Activated naive CD4-positive, alpha-beta T cell treated with anti-CD3 and anti-CD28 coated beads, Interleukin-2, amount 10 ng/mL, durations not matched to agents 7 days and 5 days (primary cell): ENCODE measurements around the gene CA4.

Source experiments
- CTCF ChIA-PET: fragments of 350-600 bp; sonication (Branson Sonifier 250); formaldehyde crosslinking; loops from one replicate; lab custom pipeline; 2021; ENCODE audit warnings: antibody characterized with exemption; lab: Charles Lee
- DNase-seq: peaks from one replicate; pipeline ENCODE4 v3.0.0-alpha.2; 2020
- H3K27ac Mint-ChIP-seq: one replicate; pipeline ENCODE4 v1.8.0; 2021; ENCODE audit warnings: mild to moderate bottlenecking, moderate library complexity, mixed read lengths
- H3K27me3 Mint-ChIP-seq: one replicate; pipeline ENCODE4 v1.8.0; 2021; ENCODE audit warnings: mild to moderate bottlenecking, mixed read lengths
- H3K36me3 Mint-ChIP-seq: one replicate; pipeline ENCODE4 v1.8.0; 2021; ENCODE audit warnings: mixed read lengths
- H3K4me1 Mint-ChIP-seq: one replicate; pipeline ENCODE4 v1.8.0; 2021; ENCODE audit warnings: mixed read lengths
- H3K4me3 Mint-ChIP-seq: one replicate; pipeline ENCODE4 v1.8.0; 2021; ENCODE audit warnings: mild to moderate bottlenecking, moderate library complexity, mixed read lengths
- H3K9me3 Mint-ChIP-seq: one replicate; pipeline ENCODE4 v1.8.0; 2021; ENCODE audit warnings: mixed read lengths

The CA4 gene

GRCh38 chr17:60139438-60140285 is 10.1 kb upstream of the CA4 start:
- peaks cover 99% of the 10 kb centered on the region for H3K27me3 Mint-ChIP-seq
- H3K27ac Mint-ChIP-seq = no peak overlapping the region
- CTCF ChIA-PET = interaction anchor here (1.0 to 4.2 kb wide), 2 partner anchors 12 to 289 kb away, joined by 3 to 21 read pairs; no protein-coding TSS in a partner anchor
- H3K36me3 Mint-ChIP-seq = peaks cover 6% of the 10 kb centered on the region
- no peak overlapping the region for H3K4me3 Mint-ChIP-seq
- H3K4me1 Mint-ChIP-seq = peaks cover 48% of the 10 kb centered on the region
- DNase-seq = peak; percentile 85
- peaks cover 2% of the 10 kb centered on the region for H3K9me3 Mint-ChIP-seq

GRCh38 chr17:60141111-60142018 is 8.4 kb upstream of the CA4 start:
- H3K27ac Mint-ChIP-seq = peak overlapping the region; percentile 37
- H3K4me3 Mint-ChIP-seq = no peak overlapping the region
- H3K4me1 Mint-ChIP-seq = peaks cover 34% of the 10 kb centered on the region
- CTCF ChIA-PET = interaction anchor here (0.7 to 4.2 kb wide), 9 partner anchors 10 to 1924 kb away, joined by 3 to 21 read pairs (median 3); no protein-coding TSS in a partner anchor
- DNase-seq = peak; percentile 19
- no peaks in the 10 kb centered on the region for H3K9me3 Mint-ChIP-seq
- no peaks in the 10 kb centered on the region for H3K36me3 Mint-ChIP-seq
- peaks cover 100% of the 10 kb centered on the region for H3K27me3 Mint-ChIP-seq

- H3K36me3 Mint-ChIP-seq = no peaks in the 10 kb centered on the region
- no peaks in the 10 kb centered on the region for H3K9me3 Mint-ChIP-seq
- H3K4me1 Mint-ChIP-seq = peaks cover 34% of the 10 kb centered on the region
- H3K27me3 Mint-ChIP-seq = peaks cover 100% of the 10 kb centered on the region
- CTCF ChIA-PET = interaction anchor here (0.6 to 4.2 kb wide), 9 partner anchors 8 to 427 kb away, joined by 3 to 21 read pairs (median 5); partner anchors contain the start of gene USP32
- H3K4me3 Mint-ChIP-seq = no peak overlapping the region
- peak; percentile 90 for DNase-seq
- H3K27ac Mint-ChIP-seq = no peak overlapping the region
Observed at GRCh38 chr17:60142872-60143499, 6.8 kb upstream of the CA4 start.

GRCh38 chr17:60145006-60145935 is 4.5 kb upstream of the CA4 start:
- no peak overlapping the region for H3K4me3 Mint-ChIP-seq
- H3K27ac Mint-ChIP-seq = no peak overlapping the region
- H3K36me3 Mint-ChIP-seq = no peaks in the 10 kb centered on the region
- CTCF ChIA-PET = interaction anchor here (0.8 kb wide), 1 partner anchor 81 kb away, joined by 3 read pairs; no protein-coding TSS in a partner anchor
- no peak for DNase-seq
- peaks cover 100% of the 10 kb centered on the region for H3K27me3 Mint-ChIP-seq
- H3K4me1 Mint-ChIP-seq = peaks cover 36% of the 10 kb centered on the region
- no peaks in the 10 kb centered on the region for H3K9me3 Mint-ChIP-seq

GRCh38 chr17:60146206-60146605 is 3.6 kb upstream of the CA4 start:
- Mint-ChIP-seq H3K27ac (no peak overlapping the region), H3K4me3 (no peak overlapping the region), H3K9me3 (no peaks in the 10 kb centered on the region), H3K36me3 (no peaks in the 10 kb centered on the region), H3K27me3 (peaks cover 100% of the 10 kb centered on the region), H3K4me1 (peaks cover 39% of the 10 kb centered on the region)
- DNase-seq = no peak
- CTCF ChIA-PET = no interaction called here

- H3K9me3 Mint-ChIP-seq = no peaks in the 10 kb centered on the region
- H3K4me3 Mint-ChIP-seq = no peak overlapping the region
- no peak overlapping the region for H3K27ac Mint-ChIP-seq
- H3K36me3 Mint-ChIP-seq = no peaks in the 10 kb centered on the region
- peaks cover 40% of the 10 kb centered on the region for H3K4me1 Mint-ChIP-seq
- CTCF ChIA-PET = interaction anchor here (0.8 kb wide), 1 partner anchor 291 kb away, joined by 3 read pairs; no protein-coding TSS in a partner anchor
- no peak for DNase-seq
- peaks cover 100% of the 10 kb centered on the region for H3K27me3 Mint-ChIP-seq
Observed at GRCh38 chr17:60147553-60148223, 2.1 kb upstream of the CA4 start.

GRCh38 chr17:60148373-60148772 is 1.4 kb upstream of the CA4 start:
- no peaks in the 10 kb centered on the region for H3K9me3 Mint-ChIP-seq
- H3K4me1 Mint-ChIP-seq = peaks cover 33% of the 10 kb centered on the region
- CTCF ChIA-PET = no interaction called here
- DNase-seq = no peak
- no peak overlapping the region for H3K4me3 Mint-ChIP-seq
- peaks cover 96% of the 10 kb centered on the region for H3K27me3 Mint-ChIP-seq
- no peak overlapping the region for H3K27ac Mint-ChIP-seq
- no peaks in the 10 kb centered on the region for H3K36me3 Mint-ChIP-seq

- Mint-ChIP-seq H3K4me1 (peaks cover 19% of the 10 kb centered on the region), H3K4me3 (no peak overlapping the region), H3K27me3 (peaks cover 94% of the 10 kb centered on the region), H3K36me3 (no peaks in the 10 kb centered on the region), H3K27ac (no peak overlapping the region), H3K9me3 (no peaks in the 10 kb centered on the region)
- CTCF ChIA-PET = interaction anchor here (2.0 kb wide), 1 partner anchor 10 kb away, joined by 21 read pairs; no protein-coding TSS in a partner anchor
- DNase-seq = peak; percentile 39
Observed at GRCh38 chr17:60151355-60151754, 1.6 kb downstream of the CA4 start.

GRCh38 chr17:60153606-60154390 is 4.0 kb downstream of the CA4 start:
- no peak for DNase-seq
- H3K9me3 Mint-ChIP-seq = no peaks in the 10 kb centered on the region
- CTCF ChIA-PET = interaction anchor here (1.9 kb wide), 1 partner anchor 12 kb away, joined by 7 read pairs; no protein-coding TSS in a partner anchor
- H3K27me3 Mint-ChIP-seq = peaks cover 91% of the 10 kb centered on the region
- H3K36me3 Mint-ChIP-seq = no peaks in the 10 kb centered on the region
- H3K4me3 Mint-ChIP-seq = no peak overlapping the region
- H3K27ac Mint-ChIP-seq = no peak overlapping the region
- H3K4me1 Mint-ChIP-seq = peaks cover 19% of the 10 kb centered on the region

- peaks cover 14% of the 10 kb centered on the region for H3K4me1 Mint-ChIP-seq
- no peaks in the 10 kb centered on the region for H3K9me3 Mint-ChIP-seq
- no peak overlapping the region for H3K27ac Mint-ChIP-seq
- no peak for DNase-seq
- no peak overlapping the region for H3K4me3 Mint-ChIP-seq
- H3K27me3 Mint-ChIP-seq = peaks cover 89% of the 10 kb centered on the region
- CTCF ChIA-PET = interaction anchor here (1.9 kb wide), 1 partner anchor 13 kb away, joined by 7 read pairs; no protein-coding TSS in a partner anchor
- no peaks in the 10 kb centered on the region for H3K36me3 Mint-ChIP-seq
Observed at GRCh38 chr17:60154616-60155426, 5.0 kb downstream of the CA4 start.

GRCh38 chr17:60155427-60155814 is 5.6 kb downstream of the CA4 start:
- H3K27me3 Mint-ChIP-seq = peaks cover 89% of the 10 kb centered on the region
- H3K4me3 Mint-ChIP-seq = no peak overlapping the region
- no peaks in the 10 kb centered on the region for H3K9me3 Mint-ChIP-seq
- no peaks in the 10 kb centered on the region for H3K36me3 Mint-ChIP-seq
- DNase-seq = no peak
- CTCF ChIA-PET = no interaction called here
- H3K4me1 Mint-ChIP-seq = peaks cover 14% of the 10 kb centered on the region
- H3K27ac Mint-ChIP-seq = no peak overlapping the region
